GM12878 (cell line): Measurements from ENCODE around the gene WIPF2. TPM values are rescaled to one million over a fixed set of nuclear protein-coding genes. Genes with fewer than 3 reads are reported as not detected.
A peak's percentile ranks its signal among the peaks of the same experiment; 100 is the strongest.

Source experiments
- ATF3 ChIP-seq: IDR thresholded peaks from 2 replicates; pipeline ENCODE4 v1.6.1; 2011; ENCODE audit warnings: low read depth, mild to moderate bottlenecking, low read length, moderate library complexity, borderline replicate concordance; ENCODE audit errors: extremely low read depth
- BCL3 ChIP-seq: IDR thresholded peaks from 2 replicates; pipeline ENCODE4 v1.6.1; 2011; ENCODE audit warnings: borderline replicate concordance, low read depth, mild to moderate bottlenecking, moderate library complexity, low read length; ENCODE audit not compliant: insufficient read depth, poor library complexity, severe bottlenecking
- BMI1 ChIP-seq: fragments of 450-650 bp; IDR thresholded peaks from 2 replicates; pipeline ENCODE4 v1.6.1; 2016; ENCODE audit warnings: mild to moderate bottlenecking, moderate library complexity, borderline replicate concordance
- EED ChIP-seq: sonication (generic); IDR thresholded peaks from 2 replicates; pipeline ENCODE4 v1.6.1; 2016; ENCODE audit warnings: antibody characterized with exemption, low read depth
- ETV6 ChIP-seq, 2 experiments: fragments of 450-650 bp in 1 of 2; IDR thresholded peaks in 1 of 2; conservative IDR thresholded peaks in 1 of 2; 2 replicates each; pipeline ENCODE4 v1.6.1; 2014; ENCODE audit warnings: antibody characterized with exemption in 1 of 2, borderline replicate concordance in 1 of 2, low read depth in 1 of 2, mild to moderate bottlenecking in 1 of 2, moderate library complexity in 1 of 2
- FOS ChIP-seq: IDR thresholded peaks from 3 replicates; pipeline ENCODE4 v1.6.1; 2011; ENCODE audit warnings: borderline replicate concordance; ENCODE audit not compliant: insufficient read length; ENCODE audit errors: extremely low read depth
- NFYB ChIP-seq: IDR thresholded peaks from 2 replicates; pipeline ENCODE4 v1.6.1; 2011; ENCODE audit warnings: low read depth, mild to moderate bottlenecking, low read length, improper control_type of control experiment, moderate library complexity; ENCODE audit not compliant: insufficient read depth
- PML ChIP-seq: IDR thresholded peaks from 2 replicates; pipeline ENCODE4 v1.6.1; 2012; ENCODE audit warnings: low read length, inconsistent platforms
- PRDM15 ChIP-seq: fragments of 450-650 bp; formaldehyde crosslinking; IDR thresholded peaks from 2 replicates; pipeline ENCODE4 v1.4.0; 2020; ENCODE audit warnings: mild to moderate bottlenecking, moderate library complexity
- RAD21 ChIP-seq: IDR thresholded peaks from 2 replicates; pipeline ENCODE4 v1.6.1; 2011; ENCODE audit warnings: mild to moderate bottlenecking, low read depth, low read length, moderate library complexity; ENCODE audit not compliant: insufficient read depth
- RELA ChIP-seq: fragments of 450-650 bp; IDR thresholded peaks from 2 replicates; pipeline ENCODE4 v1.8.0; 2014; ENCODE audit warnings: borderline replicate concordance; ENCODE audit not compliant: partially characterized antibody
- RFX5 ChIP-seq: IDR thresholded peaks from 2 replicates; pipeline ENCODE4 v1.6.1; 2011; ENCODE audit warnings: low read depth, low read length, improper control_type of control experiment
- SMC3 ChIP-seq: IDR thresholded peaks from 2 replicates; pipeline ENCODE4 v1.6.1; 2011; ENCODE audit warnings: low read length, improper control_type of control experiment, borderline replicate concordance
- polyA plus RNA-seq, 11 experiments: library from polyadenylated mRNA; depleted of rRNA in 4 of 11; unstranded in 6 of 11; stranded (reverse) in 5 of 11; fragments of >200 nt; fragmentation: Nextera tagmentation in 4 of 11; fragmentation: Illumina TruSeq in 1 of 11; extraction: Ambion mirVana in 4 of 11; extraction: Trizol in 1 of 11; gene quantifications; 1 replicate in 1 of 11; 2 replicates in 10 of 11; pipeline versions ENCODE4 v1.2.1 to v1.2.3, GENCODE V29; 2011 to 2016; ENCODE audit warnings: inconsistent platforms in 2 of 11, missing spikeins in 2 of 11, low read depth in 1 of 11
- total RNA-seq, 4 experiments: library from RNA; depleted of rRNA in 3 of 4; stranded (reverse); fragments of >200 nt in 3 of 4; fragmentation: Illumina TruSeq in 1 of 4; extraction: Trizol in 1 of 4; gene quantifications; 2 replicates each; pipeline versions ENCODE4 v1.2.1 to v1.2.3, GENCODE V29; 2013 to 2021
- TF ChIP-seq, protein P1 (sequence below): IDR thresholded peaks from 2 replicates; pipeline ENCODE4 v1.6.1; 2012; ENCODE audit warnings: low read length, inconsistent platforms
- TF ChIP-seq, protein P2 (sequence below): fragments of 450-650 bp; IDR thresholded peaks from 2 replicates; pipeline ENCODE4 v1.6.1; 2017; ENCODE audit warnings: mild to moderate bottlenecking

WIPF2 gene
- total and polyA plus RNA-seq, 10 of the 15 experiments (the other 5 are each of a cell fraction or from before 2014, with no cell fraction given) = 4.2 to 20.8 (median 7.1) TPM

DNA sequence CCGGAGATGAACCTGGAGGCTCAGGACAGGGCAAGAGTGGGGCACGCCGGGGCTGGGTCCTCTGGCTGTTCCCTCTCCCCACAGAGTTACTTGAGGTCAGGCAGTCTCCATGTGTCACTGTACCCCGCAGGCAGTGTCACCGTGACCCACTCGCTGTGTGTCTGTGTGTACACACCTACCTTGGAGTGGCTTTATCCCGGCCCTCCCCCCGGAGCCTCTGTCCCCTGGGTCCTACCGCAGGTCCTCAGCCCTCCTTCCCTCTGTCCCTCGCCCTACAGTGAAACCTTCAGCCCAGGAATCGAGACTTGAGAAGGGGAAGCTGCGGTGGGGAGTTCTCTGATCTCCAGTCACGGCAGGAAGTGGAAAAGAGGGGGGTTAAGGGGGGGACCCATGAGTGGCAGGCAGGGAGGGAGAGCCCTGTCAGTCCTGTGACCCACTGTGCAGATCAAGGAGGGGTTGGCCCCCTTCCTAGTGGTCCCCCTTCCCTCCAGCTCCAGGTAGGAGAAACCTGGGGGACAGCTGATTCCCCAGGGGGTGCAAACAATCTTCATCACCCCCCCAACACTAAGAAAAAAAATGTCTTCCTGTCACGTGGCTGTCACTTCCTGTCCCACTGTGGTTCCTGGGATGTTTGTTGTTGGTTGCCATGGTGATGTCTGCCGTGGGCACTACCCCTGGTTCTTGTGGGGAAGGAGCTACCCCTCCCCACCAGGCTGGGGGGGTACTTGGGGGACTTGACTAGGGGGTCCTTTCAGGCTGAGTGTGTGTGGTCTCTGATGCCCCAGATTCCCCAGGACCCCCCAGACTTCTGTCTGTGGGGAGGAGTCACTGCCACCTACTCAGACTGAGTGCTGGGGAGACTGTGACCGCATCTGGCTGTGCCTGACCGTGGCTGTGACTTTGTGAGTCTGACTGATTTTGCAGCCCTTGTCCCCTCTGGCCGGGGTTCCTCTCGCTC, 103.5 kb downstream of the WIPF2 start (continued):
- peak; percentile 68; the same call in 1 of the 2 replicates for TF ChIP-seq ATF3
- peak; percentile 100 for TF ChIP-seq EED
- no peak for TF ChIP-seq FOS
- TF ChIP-seq RAD21 = no peak
- TF ChIP-seq PRDM15 = no peak
- TF ChIP-seq ETV6 (conservative IDR thresholded peaks at IDR 0.05 in 1 of 2, IDR thresholded peaks at IDR 0.05 in 1 of 2; ENCODE audit: borderline replicate concordance in 1 of 2, low read depth in 1 of 2) = peak; percentile 100
- no peak for TF ChIP-seq PML
- TF ChIP-seq RELA = peak; percentile 9
- TF ChIP-seq SMC3 = peak; percentile 23; the same call in 1 of the 2 replicates
- TF ChIP-seq, protein P1, sequence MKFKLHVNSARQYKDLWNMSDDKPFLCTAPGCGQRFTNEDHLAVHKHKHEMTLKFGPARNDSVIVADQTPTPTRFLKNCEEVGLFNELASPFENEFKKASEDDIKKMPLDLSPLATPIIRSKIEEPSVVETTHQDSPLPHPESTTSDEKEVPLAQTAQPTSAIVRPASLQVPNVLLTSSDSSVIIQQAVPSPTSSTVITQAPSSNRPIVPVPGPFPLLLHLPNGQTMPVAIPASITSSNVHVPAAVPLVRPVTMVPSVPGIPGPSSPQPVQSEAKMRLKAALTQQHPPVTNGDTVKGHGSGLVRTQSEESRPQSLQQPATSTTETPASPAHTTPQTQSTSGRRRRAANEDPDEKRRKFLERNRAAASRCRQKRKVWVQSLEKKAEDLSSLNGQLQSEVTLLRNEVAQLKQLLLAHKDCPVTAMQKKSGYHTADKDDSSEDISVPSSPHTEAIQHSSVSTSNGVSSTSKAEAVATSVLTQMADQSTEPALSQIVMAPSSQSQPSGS = no peak
- TF ChIP-seq BCL3 = peak; percentile 84
- TF ChIP-seq, protein P2, sequence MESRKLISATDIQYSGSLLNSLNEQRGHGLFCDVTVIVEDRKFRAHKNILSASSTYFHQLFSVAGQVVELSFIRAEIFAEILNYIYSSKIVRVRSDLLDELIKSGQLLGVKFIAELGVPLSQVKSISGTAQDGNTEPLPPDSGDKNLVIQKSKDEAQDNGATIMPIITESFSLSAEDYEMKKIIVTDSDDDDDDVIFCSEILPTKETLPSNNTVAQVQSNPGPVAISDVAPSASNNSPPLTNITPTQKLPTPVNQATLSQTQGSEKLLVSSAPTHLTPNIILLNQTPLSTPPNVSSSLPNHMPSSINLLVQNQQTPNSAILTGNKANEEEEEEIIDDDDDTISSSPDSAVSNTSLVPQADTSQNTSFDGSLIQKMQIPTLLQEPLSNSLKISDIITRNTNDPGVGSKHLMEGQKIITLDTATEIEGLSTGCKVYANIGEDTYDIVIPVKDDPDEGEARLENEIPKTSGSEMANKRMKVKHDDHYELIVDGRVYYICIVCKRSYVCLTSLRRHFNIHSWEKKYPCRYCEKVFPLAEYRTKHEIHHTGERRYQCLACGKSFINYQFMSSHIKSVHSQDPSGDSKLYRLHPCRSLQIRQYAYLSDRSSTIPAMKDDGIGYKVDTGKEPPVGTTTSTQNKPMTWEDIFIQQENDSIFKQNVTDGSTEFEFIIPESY = no peak
- no peak for TF ChIP-seq NFYB
- no peak for TF ChIP-seq RFX5
- TF ChIP-seq BMI1 = peak; percentile 100
